Endothelial cell (in vitro differentiated cells): ENCODE measurements around the gene PRXL2A. TPM values are rescaled to one million over a fixed set of nuclear protein-coding genes. Genes with fewer than 3 reads are reported as not detected.

Experiments
- DNase-seq: peaks from one replicate; pipeline ENCODE4 v3.0.0; 2021; ENCODE audit warnings: low spot score
- H3K27ac Mint-ChIP-seq: one replicate; pipeline ENCODE4 v1.8.0; 2021; ENCODE audit warnings: mixed read lengths, inconsistent platforms; ENCODE audit not compliant: unreplicated experiment
- H3K27me3 Mint-ChIP-seq: one replicate; pipeline ENCODE4 v1.8.0; 2021; ENCODE audit warnings: mild to moderate bottlenecking, moderate library complexity, mixed read lengths, inconsistent platforms; ENCODE audit not compliant: unreplicated experiment
- H3K36me3 Mint-ChIP-seq: one replicate; pipeline ENCODE4 v1.8.0; 2021; ENCODE audit warnings: mild to moderate bottlenecking, low read depth, mixed read lengths, inconsistent platforms; ENCODE audit not compliant: unreplicated experiment
- H3K4me1 Mint-ChIP-seq: one replicate; pipeline ENCODE4 v1.8.0; 2021; ENCODE audit warnings: mild to moderate bottlenecking, mixed read lengths, inconsistent platforms; ENCODE audit not compliant: unreplicated experiment
- H3K4me3 Mint-ChIP-seq: one replicate; pipeline ENCODE4 v1.8.0; 2021; ENCODE audit warnings: mild to moderate bottlenecking, mixed read lengths, inconsistent platforms; ENCODE audit not compliant: unreplicated experiment
- H3K9me3 Mint-ChIP-seq: one replicate; pipeline ENCODE4 v1.8.0; 2021; ENCODE audit warnings: mixed read lengths, inconsistent platforms; ENCODE audit not compliant: unreplicated experiment
- total RNA-seq: library from RNA; stranded (reverse); fragmentation: NEBNext Ultra II Directional; extraction: Animal tissue kit (Norgen Biotek cat#: 25700); gene quantifications from one replicate; pipeline ENCODE4 v1.2.1, GENCODE V29; 2021; ENCODE audit not compliant: unreplicated experiment
- TF ChIP-seq, protein P1 (sequence below): fragments of 200-600 bp; sonication (generic); IDR thresholded peaks from one replicate; pipeline ENCODE4 v1.5.0; 2021; ENCODE audit warnings: antibody characterized with exemption; ENCODE audit not compliant: unreplicated experiment

Gene PRXL2A
- total RNA-seq, 1 donor from 2014 or later: 147 TPM

DNA sequence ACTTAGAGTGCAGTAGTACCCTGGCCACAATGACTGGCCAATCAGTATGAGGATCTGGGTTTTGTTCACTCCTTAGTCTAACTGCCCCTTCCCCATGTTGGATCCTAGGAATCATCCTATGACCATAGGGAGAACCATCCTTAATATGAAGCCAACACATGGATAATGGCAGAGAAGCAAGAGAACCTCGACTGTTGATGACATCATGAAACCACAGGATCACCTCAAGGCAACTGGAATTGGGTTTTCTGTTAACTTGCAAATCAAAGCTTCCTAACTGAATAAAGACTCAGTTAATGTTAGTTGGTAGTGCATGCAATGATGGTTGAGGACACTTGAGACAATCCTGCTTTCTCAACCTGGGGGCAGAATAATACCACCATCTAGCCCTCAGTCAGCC is 3.3 kb upstream of the PRXL2A start:
- Mint-ChIP-seq H3K4me1 (peaks cover 29% of the 10 kb centered on the region), H3K36me3 (peaks cover 13% of the 10 kb centered on the region), H3K27ac (no peak overlapping the region), H3K4me3 (no peak overlapping the region), H3K27me3 (peaks cover 4% of the 10 kb centered on the region), H3K9me3 (no peaks in the 10 kb centered on the region)
- TF ChIP-seq, protein P1, sequence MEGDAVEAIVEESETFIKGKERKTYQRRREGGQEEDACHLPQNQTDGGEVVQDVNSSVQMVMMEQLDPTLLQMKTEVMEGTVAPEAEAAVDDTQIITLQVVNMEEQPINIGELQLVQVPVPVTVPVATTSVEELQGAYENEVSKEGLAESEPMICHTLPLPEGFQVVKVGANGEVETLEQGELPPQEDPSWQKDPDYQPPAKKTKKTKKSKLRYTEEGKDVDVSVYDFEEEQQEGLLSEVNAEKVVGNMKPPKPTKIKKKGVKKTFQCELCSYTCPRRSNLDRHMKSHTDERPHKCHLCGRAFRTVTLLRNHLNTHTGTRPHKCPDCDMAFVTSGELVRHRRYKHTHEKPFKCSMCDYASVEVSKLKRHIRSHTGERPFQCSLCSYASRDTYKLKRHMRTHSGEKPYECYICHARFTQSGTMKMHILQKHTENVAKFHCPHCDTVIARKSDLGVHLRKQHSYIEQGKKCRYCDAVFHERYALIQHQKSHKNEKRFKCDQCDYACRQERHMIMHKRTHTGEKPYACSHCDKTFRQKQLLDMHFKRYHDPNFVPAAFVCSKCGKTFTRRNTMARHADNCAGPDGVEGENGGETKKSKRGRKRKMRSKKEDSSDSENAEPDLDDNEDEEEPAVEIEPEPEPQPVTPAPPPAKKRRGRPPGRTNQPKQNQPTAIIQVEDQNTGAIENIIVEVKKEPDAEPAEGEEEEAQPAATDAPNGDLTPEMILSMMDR: no peak
- DNase-seq: no peak

DNA sequence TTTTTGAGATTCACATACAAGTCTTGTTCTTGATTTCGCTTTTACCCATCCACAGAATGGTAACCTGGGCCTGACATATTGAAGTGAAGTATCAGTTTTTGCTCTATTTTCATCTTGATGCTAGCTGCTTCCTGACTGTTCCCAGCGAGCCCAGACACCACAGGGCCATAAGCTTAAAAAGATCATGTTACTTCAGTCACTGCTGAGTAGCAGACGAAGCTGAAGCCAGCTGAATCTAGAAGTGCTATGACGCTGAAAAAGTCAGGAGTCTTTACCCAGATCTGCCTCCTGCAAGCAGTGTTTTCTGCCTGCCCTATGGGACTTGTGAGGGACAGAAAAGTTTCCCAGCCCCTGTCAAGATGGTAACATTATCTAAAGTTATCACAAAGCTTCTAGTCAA is 2.7 kb upstream of the PRXL2A start:
- Mint-ChIP-seq H3K4me1 (peaks cover 34% of the 10 kb centered on the region), H3K9me3 (no peaks in the 10 kb centered on the region), H3K4me3 (no peak overlapping the region), H3K27ac (no peak overlapping the region), H3K27me3 (peaks cover 4% of the 10 kb centered on the region), H3K36me3 (peaks cover 15% of the 10 kb centered on the region)
- TF ChIP-seq, protein P1: no peak
- no peak for DNase-seq

DNA sequence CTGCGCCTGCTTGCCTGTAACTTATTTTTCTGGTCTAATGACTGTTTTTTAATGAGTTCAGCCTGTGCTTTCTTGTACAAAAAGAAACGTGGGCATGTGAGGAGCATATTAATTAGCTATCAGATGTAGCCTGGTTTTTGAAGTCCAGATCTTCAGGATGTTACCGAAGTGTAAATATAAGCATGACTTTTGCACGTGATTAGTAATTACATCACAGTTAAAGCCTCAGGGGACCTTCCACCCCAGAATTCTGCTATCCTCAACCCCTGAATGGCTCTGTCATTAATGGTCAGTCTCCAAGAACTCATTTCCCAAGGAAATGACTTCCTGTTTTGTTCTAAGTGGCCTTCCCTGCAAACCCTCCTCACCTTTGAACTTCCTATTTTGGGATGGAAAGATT is 2.1 kb upstream of the PRXL2A start:
- DNase-seq: no peak
- peaks cover 19% of the 10 kb centered on the region for H3K36me3 Mint-ChIP-seq
- no peak overlapping the region for H3K4me3 Mint-ChIP-seq
- TF ChIP-seq, protein P1: no peak
- H3K4me1 Mint-ChIP-seq: peaks cover 39% of the 10 kb centered on the region
- H3K27ac Mint-ChIP-seq: no peak overlapping the region
- H3K27me3 Mint-ChIP-seq: peaks cover 8% of the 10 kb centered on the region
- H3K9me3 Mint-ChIP-seq: no peaks in the 10 kb centered on the region

DNA sequence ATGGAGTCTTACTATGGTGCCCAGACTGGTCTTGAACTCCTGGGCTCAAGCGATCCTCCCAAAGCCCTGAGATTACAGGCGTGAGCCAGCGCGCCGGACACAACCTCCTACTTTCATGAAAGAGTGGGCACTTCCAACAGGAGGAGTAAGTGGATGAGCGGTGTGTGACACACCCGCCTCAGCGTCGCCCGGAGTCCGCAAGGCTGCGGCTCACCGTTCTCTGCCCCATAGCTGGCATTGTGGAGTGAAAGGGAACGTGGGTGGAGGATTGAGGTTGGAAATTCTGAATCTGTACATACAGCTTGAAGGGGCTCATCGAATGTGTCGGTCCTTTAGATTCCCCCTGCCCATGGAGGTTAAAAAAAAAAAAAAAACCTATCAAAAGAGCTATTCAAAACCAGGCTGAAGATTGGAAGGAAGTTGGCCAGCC is 524 bp upstream of the PRXL2A start:
- peaks cover 13% of the 10 kb centered on the region for H3K27me3 Mint-ChIP-seq
- peak overlapping the region; percentile 32 for H3K27ac Mint-ChIP-seq
- H3K4me3 Mint-ChIP-seq: peak overlapping the region; percentile 90
- H3K36me3 Mint-ChIP-seq: peaks cover 31% of the 10 kb centered on the region
- TF ChIP-seq, protein P1: no peak
- DNase-seq: no peak
- H3K9me3 Mint-ChIP-seq: no peaks in the 10 kb centered on the region
- H3K4me1 Mint-ChIP-seq: peaks cover 54% of the 10 kb centered on the region

DNA sequence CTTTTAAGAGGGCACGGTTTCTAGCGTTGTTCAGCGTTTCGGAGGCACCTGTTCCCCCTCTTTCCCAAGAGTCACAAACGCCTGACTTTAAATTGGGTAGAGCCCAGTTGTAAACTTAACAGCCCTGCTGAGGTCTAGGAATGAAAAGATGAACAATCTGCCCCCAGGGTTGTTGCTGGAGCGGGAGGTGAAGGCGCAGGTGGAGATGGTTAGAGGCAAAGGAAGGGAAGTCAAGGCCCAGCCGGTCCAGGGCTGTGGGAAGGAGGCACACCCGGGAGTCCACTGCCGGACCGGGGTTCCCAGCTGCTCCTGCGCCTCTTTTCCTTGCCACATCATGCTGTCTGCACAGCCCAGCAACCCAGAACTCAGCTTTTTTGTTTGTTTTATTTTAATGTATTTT is 770 bp downstream of the PRXL2A start:
- DNase-seq: no peak
- Mint-ChIP-seq H3K4me3 (peak overlapping the region; percentile 89), H3K9me3 (no peaks in the 10 kb centered on the region), H3K27ac (no peak overlapping the region), H3K4me1 (peaks cover 67% of the 10 kb centered on the region), H3K36me3 (peaks cover 34% of the 10 kb centered on the region), H3K27me3 (peaks cover 14% of the 10 kb centered on the region)
- TF ChIP-seq, protein P1: no peak
